ENCODE measurements around the gene KLHL30.

KLHL30 gene, protein sequence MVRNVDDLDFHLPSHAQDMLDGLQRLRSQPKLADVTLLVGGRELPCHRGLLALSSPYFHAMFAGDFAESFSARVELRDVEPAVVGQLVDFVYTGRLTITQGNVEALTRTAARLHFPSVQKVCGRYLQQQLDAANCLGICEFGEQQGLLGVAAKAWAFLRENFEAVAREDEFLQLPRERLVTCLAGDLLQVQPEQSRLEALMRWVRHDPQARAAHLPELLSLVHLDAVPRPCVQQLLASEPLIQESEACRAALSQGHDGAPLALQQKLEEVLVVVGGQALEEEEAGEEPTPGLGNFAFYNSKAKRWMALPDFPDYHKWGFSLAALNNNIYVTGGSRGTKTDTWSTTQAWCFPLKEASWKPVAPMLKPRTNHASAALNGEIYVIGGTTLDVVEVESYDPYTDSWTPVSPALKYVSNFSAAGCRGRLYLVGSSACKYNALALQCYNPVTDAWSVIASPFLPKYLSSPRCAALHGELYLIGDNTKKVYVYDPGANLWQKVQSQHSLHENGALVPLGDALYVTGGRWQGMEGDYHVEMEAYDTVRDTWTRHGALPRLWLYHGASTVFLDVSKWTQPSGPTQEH

DNA sequence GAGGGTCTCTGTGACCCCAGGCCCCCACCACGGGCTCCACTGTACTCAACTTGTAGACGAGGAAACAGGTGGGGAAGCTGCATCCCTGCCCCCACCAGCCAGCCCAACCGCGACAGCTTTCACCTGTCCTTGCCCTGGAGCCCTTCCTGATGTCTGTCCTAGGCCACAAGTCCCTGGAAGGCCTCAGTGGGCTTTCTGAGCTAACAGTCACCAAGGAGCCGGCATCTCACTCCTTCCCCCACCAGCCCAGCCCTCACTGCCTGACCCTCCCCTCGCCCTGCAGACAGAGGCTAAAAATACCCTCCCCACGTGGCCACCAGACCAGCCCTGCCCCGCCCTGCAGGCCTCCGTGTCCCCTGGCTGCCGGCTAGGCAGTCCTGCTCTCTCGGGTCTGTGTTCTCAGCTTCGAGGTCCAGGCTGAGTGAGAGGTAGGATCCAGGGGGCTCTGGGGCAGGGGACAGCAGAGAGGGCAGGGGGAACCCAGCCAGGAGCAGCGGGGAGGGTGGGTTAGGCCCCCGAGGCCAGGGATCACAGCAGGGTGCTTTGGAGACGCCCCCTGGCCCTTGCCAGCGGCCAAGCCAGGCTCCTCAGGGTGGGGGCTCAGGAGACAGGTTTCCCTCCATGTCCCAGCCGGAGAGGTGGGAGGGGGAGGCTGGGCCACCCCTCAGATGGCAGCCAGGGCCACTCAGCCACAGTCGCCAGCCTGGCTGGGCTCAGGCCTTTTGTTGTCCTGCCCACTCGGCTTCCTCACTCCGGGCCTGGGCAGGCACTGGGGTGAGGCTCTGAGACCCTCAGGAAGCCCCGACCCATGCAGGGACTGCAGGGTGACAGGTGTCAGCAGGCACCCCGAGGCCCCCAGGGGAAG is at the start of gene KLHL30:
TSS of gene KLHL30 (plus strand) at position 338 of the 865 bp plus-strand sequence. CDS start 2,087 bp downstream, outside the sequence.
- DNase-seq = no peak

DNA sequence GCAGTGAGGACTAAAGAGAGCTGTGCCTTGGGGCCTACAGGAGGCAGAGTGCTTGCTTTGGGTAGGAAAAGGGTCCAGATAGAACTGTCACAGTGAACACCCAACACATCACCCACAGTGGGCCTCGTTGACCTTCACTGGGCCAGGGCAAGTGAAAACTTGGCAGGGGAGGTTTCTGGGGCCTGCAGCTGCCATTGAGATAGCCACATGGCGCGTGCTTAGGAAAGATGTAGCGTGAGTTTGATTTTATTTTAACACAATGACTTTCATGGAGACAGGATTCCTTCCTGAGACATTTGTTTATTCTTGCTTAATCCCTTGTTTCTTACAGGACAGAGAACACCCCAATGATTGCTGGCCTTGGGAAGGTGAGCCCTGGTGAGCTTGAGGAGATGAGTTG is 47.6 kb upstream of the KLHL30 start:
- DNase-seq = no peak

DNA sequence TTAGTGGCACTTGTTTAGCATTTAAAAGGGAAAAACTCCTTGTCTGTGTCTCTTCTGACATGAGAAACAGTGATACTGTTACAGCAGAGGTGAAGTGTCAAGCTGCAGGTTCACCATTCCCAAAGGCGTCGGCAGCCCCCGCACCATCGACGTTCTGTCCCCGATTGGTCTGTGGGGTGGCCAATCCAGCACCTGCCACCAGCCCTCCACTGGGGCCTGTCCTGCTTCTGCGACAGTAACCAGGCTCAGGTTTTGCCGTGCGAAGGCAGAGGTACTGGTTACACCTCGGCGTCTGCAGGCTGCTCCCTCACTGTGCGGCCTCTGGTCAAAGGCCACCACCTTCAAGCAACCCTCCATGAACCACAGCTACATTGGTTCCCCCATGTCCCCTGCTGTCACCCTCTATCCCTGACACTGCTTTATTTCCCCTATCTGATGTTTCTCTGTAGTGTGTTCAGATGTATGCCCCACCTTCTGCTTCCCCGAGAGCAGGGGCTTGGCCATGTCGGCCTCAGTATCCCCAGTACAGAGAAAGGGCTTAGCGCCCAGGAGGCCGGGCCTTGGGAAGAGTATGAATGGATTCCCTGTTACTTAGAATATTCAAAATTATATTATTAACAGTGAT is 46.9 kb upstream of the KLHL30 start:
- no peak for DNase-seq

DNA sequence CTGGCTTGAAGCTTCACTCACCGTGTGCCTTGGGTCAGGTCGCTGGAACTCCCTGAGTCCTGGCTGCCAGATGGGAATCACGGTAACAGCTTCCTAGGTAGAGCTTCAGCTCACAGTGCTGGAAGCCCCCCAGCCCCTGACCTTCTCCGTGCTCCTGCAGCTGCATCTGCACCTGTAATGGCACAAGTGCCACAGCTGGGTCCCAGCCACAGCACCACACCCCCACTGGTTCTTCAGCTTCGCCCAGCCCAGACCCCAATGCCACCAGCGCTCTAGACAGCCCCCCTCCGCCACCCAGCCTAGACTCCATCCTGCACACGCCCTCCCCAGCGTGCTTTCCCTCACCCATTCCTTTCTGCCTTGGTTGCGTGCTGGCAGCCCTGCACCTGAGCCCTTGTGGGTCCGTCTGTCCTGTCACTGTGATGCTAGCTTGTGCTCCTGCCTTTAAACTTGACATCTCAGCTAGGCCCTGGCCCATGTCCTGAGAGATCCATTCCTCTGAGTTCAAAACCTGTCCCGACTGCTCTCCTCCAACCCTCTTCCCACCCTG is 45.9 kb upstream of the KLHL30 start:
- DNase-seq = no peak

DNA sequence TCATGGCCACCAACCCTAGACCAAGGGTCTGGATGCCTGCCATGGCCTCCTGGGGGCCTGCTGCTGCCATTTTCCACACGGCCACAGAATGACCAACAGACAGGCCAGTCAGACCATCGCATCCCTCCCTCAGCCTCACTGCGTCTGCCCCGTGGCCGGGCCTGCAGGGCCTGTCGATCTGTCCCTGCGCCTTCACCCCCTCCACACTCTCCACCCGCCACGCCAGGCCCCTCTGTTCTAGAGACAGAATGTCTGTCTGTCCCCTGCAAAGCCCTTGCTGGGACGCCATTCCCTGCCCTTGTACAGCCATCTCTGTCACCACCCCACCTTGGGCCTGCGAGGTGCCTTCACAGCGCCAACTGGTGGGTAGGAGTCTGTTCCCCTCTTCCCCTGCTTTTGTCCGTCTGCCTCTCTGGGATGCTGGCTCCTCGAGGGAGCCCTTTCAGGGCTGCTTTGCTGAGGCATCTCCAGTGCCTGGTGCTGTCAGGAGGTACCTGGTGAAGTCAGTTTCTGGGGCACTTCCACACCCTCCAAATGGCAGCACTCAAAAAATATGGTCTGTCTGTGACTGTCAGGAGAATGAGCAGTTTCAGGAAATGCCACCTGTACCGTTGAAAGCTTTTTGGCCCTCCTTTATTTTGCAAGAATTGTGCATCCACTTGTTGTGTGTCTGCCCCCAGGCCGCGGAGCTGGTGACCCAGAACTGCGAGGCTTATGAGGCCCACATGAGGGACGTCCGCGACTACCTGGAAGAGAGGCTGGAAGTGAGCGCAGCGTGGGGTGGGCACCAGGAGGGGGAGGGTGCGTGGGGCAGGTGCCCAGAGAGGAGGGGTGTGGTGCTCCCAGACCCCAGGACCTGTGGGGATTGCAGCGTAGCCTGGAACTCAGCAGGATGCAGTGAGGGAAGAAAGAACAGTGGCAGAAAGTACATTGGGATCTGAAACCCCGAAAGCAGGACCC is 45.0 kb upstream of the KLHL30 start:
- DNase-seq = no peak

DNA sequence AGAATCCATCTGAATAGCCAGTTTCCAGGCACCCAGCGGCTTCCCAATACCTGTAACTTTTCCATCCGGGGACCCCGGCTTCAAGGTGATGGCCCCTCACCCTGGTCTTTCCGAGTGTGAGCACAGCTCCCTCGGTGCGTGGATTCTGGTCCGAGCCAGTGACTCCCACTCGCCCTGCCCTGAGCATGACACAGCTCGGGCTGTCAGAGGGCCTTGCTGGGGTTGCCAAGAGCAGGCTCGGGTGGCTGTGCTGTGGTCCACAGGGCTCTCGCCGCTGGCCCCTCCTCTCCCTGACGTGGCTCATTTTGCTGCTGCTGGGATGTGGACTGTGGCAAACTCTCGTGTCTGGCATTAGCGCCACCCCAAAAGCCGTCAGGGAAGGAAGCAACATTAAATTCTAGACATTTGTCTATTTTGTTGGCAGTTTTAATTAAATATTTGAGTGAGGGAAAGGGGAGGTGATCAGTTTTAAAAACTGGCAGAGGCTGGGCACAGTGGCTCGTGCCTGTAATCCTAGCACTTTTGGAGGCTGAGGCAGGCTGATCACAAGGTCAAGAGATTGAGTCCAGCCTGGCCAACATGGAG is 43.9 kb upstream of the KLHL30 start:
- no peak for DNase-seq

DNA sequence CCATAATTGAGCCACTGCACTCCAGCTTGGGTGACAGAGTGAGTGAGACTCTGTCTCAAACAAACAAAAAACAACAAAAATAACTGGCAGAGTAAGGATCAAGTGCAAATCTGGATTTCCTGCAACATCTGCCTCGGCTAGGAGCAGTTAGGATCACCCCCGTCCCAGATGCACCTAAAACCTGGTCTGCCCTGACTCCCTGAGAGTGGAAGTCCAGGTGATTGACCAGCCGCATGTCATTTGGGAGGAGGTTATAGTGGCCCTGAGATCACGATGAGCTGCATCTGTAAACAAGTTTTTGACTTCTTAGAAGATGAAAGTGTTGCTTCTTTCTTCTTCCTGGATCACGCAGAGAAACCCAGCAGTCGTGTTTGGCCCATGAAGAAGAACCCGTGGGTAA is 43.3 kb upstream of the KLHL30 start:
- no peak for DNase-seq

DNA sequence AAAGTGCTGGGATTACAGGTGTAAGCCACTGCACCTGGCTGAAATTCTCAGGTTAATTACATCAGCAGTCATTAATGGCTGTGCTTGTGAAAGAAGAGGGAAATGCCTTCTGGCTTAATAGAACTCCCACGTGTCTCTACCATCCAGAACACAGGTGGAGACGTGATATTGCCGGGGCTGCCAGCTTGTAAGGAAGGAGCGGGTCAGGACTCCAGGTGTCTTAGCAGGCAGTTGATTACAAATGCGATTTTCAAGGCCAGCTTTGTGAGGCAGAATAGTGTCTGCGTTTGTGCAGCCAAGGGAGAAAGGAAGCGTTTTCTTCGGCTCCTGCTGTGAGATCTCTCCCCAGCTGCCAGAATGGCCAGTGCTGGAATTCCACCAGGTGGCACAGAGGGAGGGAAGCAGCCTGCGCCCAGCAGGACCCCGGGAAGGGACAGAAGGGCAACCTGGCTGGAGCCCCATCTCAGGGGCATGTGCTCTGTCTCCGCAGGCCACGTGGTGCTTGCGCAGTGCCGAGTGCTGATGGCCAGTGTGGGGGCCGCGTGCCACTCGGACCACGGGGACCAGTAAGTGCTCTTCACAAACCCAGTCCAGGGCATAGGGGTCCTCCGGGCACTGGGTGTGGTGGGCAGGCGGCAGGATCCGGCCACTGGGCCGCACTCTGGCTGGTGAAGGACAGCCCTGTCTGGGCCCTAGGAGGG is 42.0 kb upstream of the KLHL30 start:
- DNase-seq = no peak

DNA sequence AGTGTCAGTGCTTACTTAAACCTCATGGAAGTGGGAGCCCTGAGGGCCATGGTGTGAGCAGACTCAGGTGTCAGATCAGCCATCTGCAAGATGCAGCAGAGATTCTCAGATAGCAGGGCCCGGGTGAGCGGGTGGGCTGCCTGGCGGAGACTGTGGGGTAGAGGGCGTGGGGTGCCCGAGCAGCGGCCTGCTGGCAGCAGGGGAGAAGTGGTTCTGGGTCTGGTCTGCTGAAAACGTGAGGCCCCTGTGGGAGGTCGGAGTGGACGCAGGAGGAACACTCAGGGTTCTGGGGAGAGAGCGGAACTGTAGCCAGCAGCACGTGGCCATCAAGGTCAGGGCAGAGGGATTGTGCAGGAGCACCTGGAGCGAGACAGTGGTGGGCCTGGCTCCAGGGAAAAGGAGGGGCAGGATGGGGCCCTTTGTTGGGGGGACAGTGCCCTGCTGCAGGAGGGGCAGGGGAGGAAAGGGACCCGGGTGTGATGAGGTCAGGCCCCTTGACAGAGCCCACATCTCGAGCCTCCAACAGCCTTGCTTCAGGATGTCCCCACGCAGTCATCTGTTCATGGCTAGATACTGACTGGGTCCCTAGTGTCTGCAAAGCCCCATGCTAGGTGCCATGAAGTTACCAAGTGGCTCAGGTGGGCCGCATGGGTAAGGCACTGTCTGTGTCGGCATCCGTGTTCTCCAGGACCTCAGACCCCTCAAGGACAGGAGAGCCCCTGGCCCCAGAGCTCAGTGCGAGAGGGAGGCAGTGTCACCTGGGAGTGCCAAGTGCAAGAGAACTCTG is 41.1 kb upstream of the KLHL30 start:
- no peak for DNase-seq

DNA sequence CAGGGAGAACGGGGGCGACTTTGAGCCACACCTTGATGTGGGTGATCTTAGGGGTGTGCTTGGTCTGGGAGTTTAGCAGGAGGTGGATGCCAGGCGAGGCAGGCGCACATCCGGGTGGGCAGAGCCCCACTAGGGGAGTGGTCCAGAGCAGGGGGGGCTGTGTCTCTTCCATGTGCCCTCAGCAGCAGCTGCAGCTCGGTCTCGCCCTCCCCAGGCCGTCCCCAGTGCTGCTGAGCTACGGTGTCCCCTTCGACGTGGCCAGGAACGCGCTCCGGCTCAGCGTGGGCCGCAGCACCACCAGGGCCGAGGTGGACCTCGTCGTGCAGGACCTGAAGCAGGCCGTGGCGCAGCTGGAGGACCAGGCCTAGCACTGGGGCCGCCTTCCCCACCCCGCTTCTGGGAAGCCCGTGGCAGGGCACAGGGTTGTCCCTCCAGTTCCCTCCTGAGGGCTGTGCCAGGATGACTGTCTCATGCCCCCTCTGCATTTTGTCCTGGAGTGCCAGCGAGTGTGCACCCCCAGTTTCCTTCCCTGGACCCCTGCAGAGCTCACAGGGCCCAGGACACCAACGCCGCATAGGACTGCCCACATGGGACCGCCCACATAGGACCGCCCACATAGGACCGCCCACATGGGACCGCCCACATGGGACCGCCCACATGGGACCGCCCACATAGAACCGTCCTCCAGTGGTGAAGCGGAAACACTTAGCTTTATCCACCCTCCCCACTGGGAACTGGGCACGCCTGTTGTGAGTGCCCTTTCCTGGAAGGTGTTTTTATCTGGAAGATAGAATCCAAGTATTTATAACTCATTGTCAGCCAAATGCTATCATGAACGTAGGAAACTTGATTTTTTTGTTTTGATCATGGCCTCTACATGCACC is 40.2 kb upstream of the KLHL30 start:
- no peak for DNase-seq

DNA sequence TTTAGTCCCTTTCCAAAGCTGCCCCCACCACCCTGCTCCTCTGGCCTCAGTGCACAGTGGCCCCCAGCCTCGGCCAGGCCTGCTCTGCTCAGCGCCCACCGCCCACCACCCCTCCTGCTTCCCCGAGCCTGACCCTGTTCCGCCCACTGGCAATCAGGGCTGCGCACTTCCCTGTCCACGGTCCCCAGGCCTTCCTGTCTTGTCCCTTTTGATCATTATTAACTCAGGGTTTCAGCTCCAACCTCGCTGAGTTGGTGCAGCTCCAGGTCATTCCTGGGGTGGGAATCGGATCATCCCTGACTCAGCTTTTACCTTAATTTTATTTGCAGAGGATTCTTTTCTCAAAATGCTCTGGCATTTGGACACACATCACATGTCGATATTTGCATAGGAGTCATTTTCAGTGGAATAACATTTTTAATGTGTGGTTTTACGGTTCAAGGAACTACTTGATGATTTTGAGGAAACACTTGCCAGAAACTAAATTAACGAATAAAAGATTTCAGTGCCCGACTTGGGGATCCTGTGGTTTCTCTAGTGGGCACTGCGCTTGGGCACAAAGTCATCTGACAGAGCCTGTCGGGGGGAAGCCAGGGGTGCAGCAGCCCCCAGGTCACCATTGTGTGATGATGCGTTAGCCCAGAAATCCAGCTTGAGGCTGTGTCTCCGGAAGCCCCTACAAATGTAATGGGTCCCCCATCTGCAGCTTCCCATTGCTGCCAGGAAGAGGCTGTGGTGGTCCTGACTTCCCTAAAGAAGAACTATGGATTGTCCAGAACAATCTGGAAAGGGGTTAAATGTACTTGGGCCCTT is 39.4 kb upstream of the KLHL30 start:
- no peak for DNase-seq

DNA sequence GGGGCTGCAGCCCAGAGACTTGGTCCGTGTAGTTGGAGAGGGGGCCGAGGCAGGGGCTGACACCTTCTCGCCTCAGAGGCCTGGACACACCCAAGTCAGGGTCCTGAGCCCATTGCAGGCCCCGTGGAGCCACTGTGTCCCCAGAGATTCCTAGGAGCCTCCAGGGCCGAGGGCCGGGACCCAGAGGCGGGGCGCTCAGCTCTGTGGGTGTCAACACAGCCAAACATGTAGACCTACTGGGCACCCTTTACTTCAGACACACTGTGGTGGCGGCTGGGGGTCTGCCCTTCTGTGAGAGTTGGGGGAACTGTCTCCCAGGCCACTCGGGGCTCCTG is 38.8 kb upstream of the KLHL30 start:
- DNase-seq = no peak

DNA sequence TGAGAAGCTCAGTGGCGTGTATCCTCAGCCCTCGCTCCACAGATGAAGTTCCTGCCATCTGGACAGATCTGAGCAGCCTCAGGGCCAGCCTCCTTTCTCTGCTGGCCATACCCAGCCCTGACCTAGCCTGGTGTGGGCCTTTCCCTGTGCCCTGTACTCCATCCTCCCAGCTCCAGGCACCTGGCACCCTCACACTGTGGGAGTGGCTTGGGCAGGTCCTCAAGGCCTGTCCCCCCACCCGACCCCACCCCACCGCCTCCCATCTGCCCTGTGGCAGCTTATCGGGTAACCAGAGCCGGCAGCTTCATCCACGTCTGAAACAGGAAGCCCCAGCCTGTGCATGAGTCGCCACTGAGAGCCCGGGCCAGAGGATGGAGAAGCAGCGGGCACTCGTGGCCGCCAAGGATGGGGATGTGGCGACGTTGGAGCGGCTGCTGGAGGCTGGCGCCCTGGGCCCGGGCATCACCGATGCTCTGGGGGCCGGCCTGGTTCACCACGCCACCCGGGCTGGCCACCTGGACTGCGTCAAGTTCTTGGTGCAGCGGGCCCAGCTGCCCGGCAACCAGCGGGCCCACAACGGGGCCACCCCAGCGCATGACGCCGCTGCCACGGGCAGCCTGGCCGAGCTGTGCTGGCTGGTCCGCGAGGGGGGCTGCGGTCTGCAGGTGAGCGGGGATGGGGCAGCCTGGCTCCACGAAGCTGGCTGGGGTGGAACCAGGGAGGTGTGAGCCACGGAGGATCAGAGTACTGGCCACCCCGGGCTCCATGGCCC is 38.2 kb upstream of the KLHL30 start, which contains the start of gene ESPNL:
TSS of gene ESPNL (plus strand) at position 292 of the 772 bp plus-strand sequence. CDS start at position 372, 80 bp downstream.
- no peak for DNase-seq

DNA sequence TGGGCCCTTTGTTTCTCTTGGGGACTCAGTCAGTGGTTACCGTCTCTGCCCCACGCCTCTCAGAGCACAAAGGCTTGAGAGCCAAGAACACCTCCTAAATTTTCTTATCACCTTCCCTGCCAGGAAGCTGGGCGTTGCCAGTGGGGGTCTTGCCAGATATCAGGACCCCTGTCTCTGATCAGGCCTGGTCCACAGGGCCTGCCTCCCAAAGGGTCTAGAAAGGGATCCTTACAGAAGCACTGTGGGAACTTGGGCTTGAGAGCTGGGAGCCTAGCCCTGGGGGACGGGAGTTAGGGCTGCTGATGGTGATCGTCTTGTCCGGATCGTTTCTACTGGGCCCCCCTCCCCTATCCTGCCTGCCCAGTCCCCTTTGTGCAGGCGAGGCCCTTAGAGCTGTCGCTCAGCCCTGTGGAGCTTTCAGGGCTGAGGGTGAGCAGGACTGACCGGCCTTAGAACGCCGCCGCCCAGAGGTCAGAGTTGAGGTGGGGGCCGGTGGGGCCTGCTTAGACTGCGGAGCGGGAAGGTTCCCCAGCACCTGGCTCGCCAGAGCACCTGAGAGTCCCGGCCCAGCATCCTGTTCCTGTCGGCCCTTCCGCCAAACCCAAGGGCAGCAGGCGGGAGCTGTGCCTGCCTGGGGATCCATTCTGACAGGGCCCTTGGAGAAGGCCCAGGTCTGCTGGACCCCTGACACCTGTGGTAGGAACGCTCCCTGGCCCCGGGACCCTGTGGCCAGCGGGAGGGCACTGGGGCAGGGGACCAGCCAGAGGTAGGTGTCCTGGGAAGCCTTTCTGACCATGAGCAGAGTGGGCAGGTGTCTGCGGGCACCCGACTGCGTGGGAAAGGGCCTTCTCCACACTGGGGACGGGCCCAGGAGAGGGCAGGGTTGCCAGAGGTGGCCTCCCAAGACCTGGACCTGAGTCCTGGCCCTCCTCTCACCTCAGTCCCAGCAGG is 37.4 kb upstream of the KLHL30 start:
- no peak for DNase-seq
